RWPE2 (cell line): ENCODE data around the gene NUDCD2.

Experiments used
- ATAC-seq: fragments of 200-7000 bp; cut with Tn5 transposase; 3 replicates; pipeline ENCODE4 v1.9.1; 2021; ENCODE audit warnings: low read depth
- DNase-seq: peaks from one replicate; pipeline ENCODE4 v3.0.0-alpha.2; 2020; ENCODE audit warnings: low spot score
- H3K27ac ChIP-seq: fragments of 450-650 bp; 2 replicates; pipeline ENCODE4 v1.5.1; 2017; ENCODE audit warnings: mild to moderate bottlenecking; ENCODE audit not compliant: poor library complexity, severe bottlenecking
- H3K27me3 ChIP-seq: fragments of 250-450 bp; sonication (Bioruptor Pico); 2 replicates; pipeline ENCODE4 v1.5.1; 2021; ENCODE audit warnings: mild to moderate bottlenecking, moderate library complexity; ENCODE audit not compliant: insufficient read depth, poor library complexity, severe bottlenecking
- H3K36me3 ChIP-seq: fragments of 250-450 bp; sonication (Bioruptor Pico); 2 replicates; pipeline ENCODE4 v1.5.1; 2020; ENCODE audit warnings: low read depth, mild to moderate bottlenecking, moderate library complexity
- H3K4me1 ChIP-seq: fragments of 250-450 bp; sonication (Bioruptor Pico); 2 replicates; pipeline ENCODE4 v1.5.1; 2021; ENCODE audit warnings: mild to moderate bottlenecking, moderate library complexity; ENCODE audit not compliant: insufficient read depth, poor library complexity, severe bottlenecking
- H3K4me3 ChIP-seq: fragments of 250-450 bp; sonication (Bioruptor Pico); 2 replicates; pipeline ENCODE4 v1.5.1; 2021; ENCODE audit warnings: mild to moderate bottlenecking, moderate library complexity; ENCODE audit not compliant: severe bottlenecking
- H3K9me3 ChIP-seq: fragments of 250-450 bp; sonication (Bioruptor Pico); 2 replicates; pipeline ENCODE4 v1.5.1; 2021; ENCODE audit warnings: mild to moderate bottlenecking, moderate library complexity; ENCODE audit not compliant: severe bottlenecking
- TF ChIP-seq, protein P1 (sequence below): fragments of 450-650 bp; IDR thresholded peaks from one replicate; pipeline ENCODE4 v1.5.1; 2017; ENCODE audit warnings: mild to moderate bottlenecking, moderate library complexity; ENCODE audit not compliant: poor library complexity, severe bottlenecking

NUDCD2 gene

GRCh38 chr5:163459819-163460561 is at the start of gene NUDCD2:
NUDCD2 (minus strand) TSS chr5:163460102; CDS start chr5:163460050, 52 bp downstream.
- H3K27me3 ChIP-seq: no peaks in the 10 kb centered on the region
- peak; percentile 98 for DNase-seq
- ATAC-seq: peak; percentile 85
- H3K36me3 ChIP-seq: peaks cover 46% of the 10 kb centered on the region
- H3K27ac ChIP-seq: peak within 1 kb of the TSS; percentile 86
- peak within 1 kb of the TSS; percentile 63 for H3K4me3 ChIP-seq
- peaks cover 22% of the 10 kb centered on the region for H3K4me1 ChIP-seq
- TF ChIP-seq, protein P1, sequence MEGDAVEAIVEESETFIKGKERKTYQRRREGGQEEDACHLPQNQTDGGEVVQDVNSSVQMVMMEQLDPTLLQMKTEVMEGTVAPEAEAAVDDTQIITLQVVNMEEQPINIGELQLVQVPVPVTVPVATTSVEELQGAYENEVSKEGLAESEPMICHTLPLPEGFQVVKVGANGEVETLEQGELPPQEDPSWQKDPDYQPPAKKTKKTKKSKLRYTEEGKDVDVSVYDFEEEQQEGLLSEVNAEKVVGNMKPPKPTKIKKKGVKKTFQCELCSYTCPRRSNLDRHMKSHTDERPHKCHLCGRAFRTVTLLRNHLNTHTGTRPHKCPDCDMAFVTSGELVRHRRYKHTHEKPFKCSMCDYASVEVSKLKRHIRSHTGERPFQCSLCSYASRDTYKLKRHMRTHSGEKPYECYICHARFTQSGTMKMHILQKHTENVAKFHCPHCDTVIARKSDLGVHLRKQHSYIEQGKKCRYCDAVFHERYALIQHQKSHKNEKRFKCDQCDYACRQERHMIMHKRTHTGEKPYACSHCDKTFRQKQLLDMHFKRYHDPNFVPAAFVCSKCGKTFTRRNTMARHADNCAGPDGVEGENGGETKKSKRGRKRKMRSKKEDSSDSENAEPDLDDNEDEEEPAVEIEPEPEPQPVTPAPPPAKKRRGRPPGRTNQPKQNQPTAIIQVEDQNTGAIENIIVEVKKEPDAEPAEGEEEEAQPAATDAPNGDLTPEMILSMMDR: peak; percentile 44
- no peaks in the 10 kb centered on the region for H3K9me3 ChIP-seq

- DNase-seq (peak; percentile 81), ATAC-seq (peak; percentile 47)
- TF ChIP-seq, protein P1: no peak
- Histone ChIP-seq H3K27me3 (no peaks in the 10 kb centered on the region), H3K4me1 (peaks cover 26% of the 10 kb centered on the region), H3K9me3 (no peaks in the 10 kb centered on the region), H3K36me3 (peaks cover 29% of the 10 kb centered on the region), H3K4me3 (peak overlapping the region; percentile 19), H3K27ac (peak overlapping the region; percentile 87)
Measured at GRCh38 chr5:163509291-163509951, 49.5 kb upstream of the NUDCD2 start.

GRCh38 chr5:163508753-163509152 is 48.9 kb upstream of the NUDCD2 start:
- TF ChIP-seq, protein P1: no peak
- Histone ChIP-seq H3K27me3 (no peaks in the 10 kb centered on the region), H3K36me3 (peaks cover 23% of the 10 kb centered on the region), H3K4me3 (peak overlapping the region; percentile 19), H3K27ac (peak overlapping the region; percentile 87), H3K4me1 (peaks cover 26% of the 10 kb centered on the region), H3K9me3 (no peaks in the 10 kb centered on the region)
- no peak for ATAC-seq
- DNase-seq: no peak

DNA sequence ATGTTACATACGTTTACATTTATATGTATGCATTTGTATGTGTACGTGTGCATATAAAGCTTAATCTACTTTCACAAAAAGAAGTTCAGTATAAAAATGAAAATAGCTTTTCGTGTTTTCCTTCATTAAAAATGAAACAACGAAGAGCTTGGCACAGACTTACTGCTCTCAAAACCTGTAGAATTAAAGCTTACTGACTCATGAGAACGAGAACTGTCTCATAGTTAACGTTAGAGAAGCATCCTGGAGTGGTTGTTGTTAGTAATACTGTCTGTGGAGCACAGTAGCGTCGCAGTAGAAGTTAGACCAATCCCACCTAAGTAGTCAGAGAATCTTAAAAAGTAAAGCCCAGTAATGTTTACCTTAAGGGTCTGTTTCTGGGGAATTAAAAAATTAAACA is 46.8 kb upstream of the NUDCD2 start:
- DNase-seq (no peak), ATAC-seq (0 out of 3 replicates have a peak, but pooled peaks have one; percentile 4)
- TF ChIP-seq, protein P1: no peak
- H3K4me3 ChIP-seq: peak overlapping the region; percentile 69
- peaks cover 31% of the 10 kb centered on the region for H3K4me1 ChIP-seq
- peak overlapping the region; percentile 87 for H3K27ac ChIP-seq
- H3K9me3 ChIP-seq: no peaks in the 10 kb centered on the region
- H3K36me3 ChIP-seq: peaks cover 3% of the 10 kb centered on the region
- no peaks in the 10 kb centered on the region for H3K27me3 ChIP-seq
